Measurements from ENCODE around the gene USP20. TPM values are rescaled to one million over a fixed set of nuclear protein-coding genes. Genes with fewer than 3 reads are reported as not detected.

Gene USP20
- total RNA-seq, 2 experiments from 2014 or later, result 114 to 155 TPM

GRCh38 chr9:129899620-129900019 lies 64.4 kb downstream of the USP20 start:
- DNase-seq (no peak), ATAC-seq (no peak)
- Mint-ChIP-seq H3K27me3 (no peaks in the 10 kb centered on the region), H3K9me3 (ENCODE audit: low read depth) (no peaks in the 10 kb centered on the region), H3K4me3 (no peak overlapping the region), H3K4me1 (peaks cover 65% of the 10 kb centered on the region), H3K36me3 (peaks cover 81% of the 10 kb centered on the region), H3K27ac (no peak overlapping the region)
- CTCF ChIA-PET, result interaction anchor here (0.6 kb wide), 1 partner anchor 79 kb away, joined by 3 read pairs; no protein-coding TSS in a partner anchor

GRCh38 chr9:129900263-129901027 lies 65.2 kb downstream of the USP20 start:
- H3K27ac Mint-ChIP-seq, result peak overlapping the region; percentile 59

GRCh38 chr9:129901993-129902739 lies 66.9 kb downstream of the USP20 start:
- no peaks in the 10 kb centered on the region for H3K27me3 Mint-ChIP-seq
- no peak for ATAC-seq
- CTCF ChIA-PET, result interaction anchor here (0.8 kb wide), 1 partner anchor 9 kb away, joined by 4 read pairs; no protein-coding TSS in a partner anchor
- no peak for DNase-seq
- H3K4me3 Mint-ChIP-seq, result no peak overlapping the region
- H3K9me3 Mint-ChIP-seq (ENCODE audit: low read depth), result no peaks in the 10 kb centered on the region
- H3K4me1 Mint-ChIP-seq, result peaks cover 46% of the 10 kb centered on the region
- H3K27ac Mint-ChIP-seq, result peak overlapping the region; percentile 65
- H3K36me3 Mint-ChIP-seq, result peaks cover 72% of the 10 kb centered on the region

More at GRCh38 chr9:129900263-129901027, 65.2 kb downstream of the USP20 start:
- no peaks in the 10 kb centered on the region for H3K9me3 Mint-ChIP-seq (ENCODE audit: low read depth)
- no peaks in the 10 kb centered on the region for H3K27me3 Mint-ChIP-seq
- peaks cover 60% of the 10 kb centered on the region for H3K4me1 Mint-ChIP-seq
- no peak overlapping the region for H3K4me3 Mint-ChIP-seq
- no peak for DNase-seq
- no peak for ATAC-seq
- H3K36me3 Mint-ChIP-seq, result peaks cover 78% of the 10 kb centered on the region
- CTCF ChIA-PET, result interaction anchor here (0.6 kb wide), 1 partner anchor 25 kb away, joined by 6 read pairs; no protein-coding TSS in a partner anchor

- Mint-ChIP-seq H3K4me3 (no peak overlapping the region), H3K9me3 (ENCODE audit: low read depth) (no peaks in the 10 kb centered on the region), H3K36me3 (peaks cover 72% of the 10 kb centered on the region), H3K4me1 (peaks cover 42% of the 10 kb centered on the region), H3K27ac (no peak overlapping the region), H3K27me3 (no peaks in the 10 kb centered on the region)
- ATAC-seq (no peak), DNase-seq (no peak)
- CTCF ChIA-PET, result no interaction called here
Measured at GRCh38 chr9:129902740-129903134, 67.5 kb downstream of the USP20 start.

GRCh38 chr9:129904734-129905133 lies 69.5 kb downstream of the USP20 start:
- Mint-ChIP-seq H3K9me3 (ENCODE audit: low read depth) (no peaks in the 10 kb centered on the region), H3K4me3 (no peak overlapping the region), H3K36me3 (peaks cover 67% of the 10 kb centered on the region), H3K27ac (peak overlapping the region; percentile 45), H3K4me1 (peaks cover 37% of the 10 kb centered on the region), H3K27me3 (no peaks in the 10 kb centered on the region)
- DNase-seq (no peak), ATAC-seq (no peak)
- CTCF ChIA-PET, result interaction anchor here (1.9 kb wide), 1 partner anchor 13 kb away, joined by 8 read pairs; no protein-coding TSS in a partner anchor

GRCh38 chr9:129906298-129906697 lies 71.0 kb downstream of the USP20 start:
- Mint-ChIP-seq H3K27ac (peak overlapping the region; percentile 35), H3K9me3 (ENCODE audit: low read depth) (no peaks in the 10 kb centered on the region), H3K4me1 (peaks cover 34% of the 10 kb centered on the region), H3K36me3 (peaks cover 68% of the 10 kb centered on the region), H3K4me3 (no peak overlapping the region), H3K27me3 (no peaks in the 10 kb centered on the region)
- ATAC-seq (no peak), DNase-seq (no peak)
- CTCF ChIA-PET, result interaction anchor here (0.5 to 1.6 kb wide), 3 partner anchors 14 to 201 kb away, joined by 3 to 6 read pairs (median 4); no protein-coding TSS in a partner anchor

GRCh38 chr9:129907201-129907600 lies 71.9 kb downstream of the USP20 start:
- Mint-ChIP-seq H3K36me3 (peaks cover 63% of the 10 kb centered on the region), H3K9me3 (ENCODE audit: low read depth) (no peaks in the 10 kb centered on the region), H3K4me3 (no peak overlapping the region), H3K27me3 (no peaks in the 10 kb centered on the region), H3K27ac (no peak overlapping the region), H3K4me1 (peaks cover 25% of the 10 kb centered on the region)
- CTCF ChIA-PET, result interaction anchor here (0.7 to 1.6 kb wide), 4 partner anchors 13 to 200 kb away, joined by 3 read pairs; no protein-coding TSS in a partner anchor
- ATAC-seq (no peak), DNase-seq (no peak)

- Mint-ChIP-seq H3K9me3 (ENCODE audit: low read depth) (no peaks in the 10 kb centered on the region), H3K4me3 (no peak overlapping the region), H3K4me1 (peaks cover 20% of the 10 kb centered on the region), H3K36me3 (peaks cover 53% of the 10 kb centered on the region), H3K27ac (no peak overlapping the region), H3K27me3 (no peaks in the 10 kb centered on the region)
- DNase-seq, result no peak
- no peak for ATAC-seq
- CTCF ChIA-PET, result no interaction called here
Measured at GRCh38 chr9:129908906-129909305, 73.6 kb downstream of the USP20 start.

GRCh38 chr9:129909851-129910250 lies 74.6 kb downstream of the USP20 start:
- Mint-ChIP-seq H3K27ac (no peak overlapping the region), H3K27me3 (no peaks in the 10 kb centered on the region), H3K4me3 (no peak overlapping the region), H3K9me3 (ENCODE audit: low read depth) (no peaks in the 10 kb centered on the region), H3K36me3 (peaks cover 46% of the 10 kb centered on the region), H3K4me1 (peaks cover 15% of the 10 kb centered on the region)
- ATAC-seq, result no peak
- no peak for DNase-seq
- CTCF ChIA-PET, result no interaction called here

- peaks cover 16% of the 10 kb centered on the region for H3K4me1 Mint-ChIP-seq
- no peak overlapping the region for H3K4me3 Mint-ChIP-seq
- peaks cover 47% of the 10 kb centered on the region for H3K36me3 Mint-ChIP-seq
- no peak for DNase-seq
- peak overlapping the region; percentile 37 for H3K27ac Mint-ChIP-seq
- CTCF ChIA-PET, result interaction anchor here (1.6 kb wide), 1 partner anchor 26 kb away, joined by 4 read pairs; no protein-coding TSS in a partner anchor
- no peaks in the 10 kb centered on the region for H3K27me3 Mint-ChIP-seq
- ATAC-seq, result no peak
- no peaks in the 10 kb centered on the region for H3K9me3 Mint-ChIP-seq (ENCODE audit: low read depth)
Measured at GRCh38 chr9:129910628-129911567, 75.6 kb downstream of the USP20 start.

- H3K36me3 Mint-ChIP-seq, result peaks cover 47% of the 10 kb centered on the region
- peak overlapping the region; percentile 54 for H3K27ac Mint-ChIP-seq
- CTCF ChIA-PET, result interaction anchor here (0.9 to 1.2 kb wide), 2 partner anchors 16 to 22 kb away, joined by 3 read pairs; no protein-coding TSS in a partner anchor
Measured at GRCh38 chr9:129914051-129914450, 78.8 kb downstream of the USP20 start.

GRCh38 chr9:129916707-129917106 lies 81.4 kb downstream of the USP20 start:
- Mint-ChIP-seq H3K27me3 (no peaks in the 10 kb centered on the region), H3K36me3 (peaks cover 47% of the 10 kb centered on the region), H3K4me3 (no peak overlapping the region), H3K27ac (no peak overlapping the region), H3K4me1 (peaks cover 30% of the 10 kb centered on the region), H3K9me3 (ENCODE audit: low read depth) (no peaks in the 10 kb centered on the region)
- DNase-seq (no peak), ATAC-seq (no peak)
- CTCF ChIA-PET, result interaction anchor here (0.9 kb wide), 1 partner anchor 21 kb away, joined by 3 read pairs; no protein-coding TSS in a partner anchor

More at GRCh38 chr9:129914051-129914450, 78.8 kb downstream of the USP20 start:
- no peak for ATAC-seq
- no peak for DNase-seq
- Mint-ChIP-seq H3K9me3 (ENCODE audit: low read depth) (no peaks in the 10 kb centered on the region), H3K27me3 (no peaks in the 10 kb centered on the region), H3K4me1 (peaks cover 23% of the 10 kb centered on the region), H3K4me3 (no peak overlapping the region)
